Vagina (tissue), 2 donors: ENCODE data around the gene STN1. TPM values are rescaled to one million over a fixed set of nuclear protein-coding genes. Genes with fewer than 3 reads are reported as not detected.

ENCODE experiments used
- DNase-seq, 2 donors: peaks; one replicate each; pipeline ENCODE4 v3.0.0-alpha.2; 2017; ENCODE audit errors: extremely low spot score in 2 of 2
- H3K27ac ChIP-seq: fragments of 200-600 bp; sonication (generic); one replicate; pipeline ENCODE4 v1.5.1; 2019
- H3K27me3 ChIP-seq: fragments of 200-600 bp; sonication (generic); one replicate; pipeline ENCODE4 v1.5.1; 2019
- H3K36me3 ChIP-seq, 2 donors: fragments of 200-600 bp; sonication (generic); one replicate each; pipeline ENCODE4 v1.5.1; 2017 to 2019
- H3K4me1 ChIP-seq: fragments of 200-600 bp; sonication (generic); one replicate; pipeline ENCODE4 v1.5.1; 2019
- H3K4me3 ChIP-seq, 2 donors: fragments of 200-600 bp; sonication (generic); 1 replicate in 1 of 2; 2 replicates in 1 of 2; pipeline ENCODE4 v1.5.1; 2016 to 2019
- H3K9me3 ChIP-seq: fragments of 200-600 bp; sonication (generic); one replicate; pipeline ENCODE4 v1.5.1; 2019
- POLR2A ChIP-seq, 2 donors: fragments of 450-650 bp; IDR thresholded peaks; one replicate each; pipeline ENCODE4 v1.6.1; 2017; ENCODE audit warnings: antibody characterized with exemption in 2 of 2, mild to moderate bottlenecking in 2 of 2, moderate library complexity in 2 of 2
- POLR2AphosphoS5 ChIP-seq, 2 donors: sonication (generic); formaldehyde crosslinking; IDR thresholded peaks; one replicate each; pipeline ENCODE4 v1.9.0; 2017; ENCODE audit warnings: antibody characterized with exemption in 2 of 2, mild to moderate bottlenecking in 2 of 2, low read depth in 1 of 2; ENCODE audit not compliant: insufficient read depth in 1 of 2
- intact Hi-C: fragments of 100-400 bp; cut with DNase I; formaldehyde crosslinking; loops from one replicate; pipeline ENCODE4 v1.15.1; 2023
- total RNA-seq: library from RNA; depleted of rRNA; stranded (reverse); fragments of >200 nt; gene quantifications from one replicate; pipeline ENCODE4 v1.2.3, GENCODE V29; 2016
- TF ChIP-seq, protein P1 (sequence below), 3 experiments: fragments of 450-650 bp in 2 of 3; fragments of 200-600 bp in 1 of 3; sonication (generic) in 1 of 3; IDR thresholded peaks; one replicate each; pipeline ENCODE4 v1.5.1; 2017 to 2019; ENCODE audit warnings: antibody characterized with exemption in 3 of 3, mild to moderate bottlenecking in 2 of 3, moderate library complexity in 2 of 3

STN1 gene
- total RNA-seq, 1 donor from 2014 or later, result 22.3 TPM

DNA sequence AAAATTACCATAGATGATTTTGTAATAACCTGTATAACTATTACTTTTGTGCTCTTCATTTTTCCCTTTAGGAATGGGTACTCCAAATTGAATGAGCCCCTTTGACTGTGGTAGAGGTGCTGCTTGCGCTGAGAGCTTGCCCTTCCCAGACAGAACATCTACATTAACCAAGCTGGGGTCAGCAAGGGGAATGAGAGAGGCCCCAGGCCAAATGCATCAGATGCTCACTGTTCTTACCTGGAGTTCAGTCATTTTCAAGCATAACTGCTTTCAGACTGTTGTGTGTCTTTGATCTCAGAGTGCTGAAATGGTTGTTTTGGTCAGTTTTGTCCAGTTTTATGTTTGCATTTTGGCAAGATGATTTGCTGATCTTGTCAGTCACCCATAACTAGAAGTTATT lies 7.6 kb upstream of the STN1 start:
- H3K27me3 ChIP-seq, result no peaks in the 10 kb centered on the region
- H3K27ac ChIP-seq, result no peak overlapping the region
- no peak overlapping the region for H3K4me3 ChIP-seq
- no peaks in the 10 kb centered on the region for H3K4me1 ChIP-seq
- no peaks in the 10 kb centered on the region for H3K36me3 ChIP-seq
- intact Hi-C loops, result no loop called here
- DNase-seq, result no peak
- TF ChIP-seq, protein P1, sequence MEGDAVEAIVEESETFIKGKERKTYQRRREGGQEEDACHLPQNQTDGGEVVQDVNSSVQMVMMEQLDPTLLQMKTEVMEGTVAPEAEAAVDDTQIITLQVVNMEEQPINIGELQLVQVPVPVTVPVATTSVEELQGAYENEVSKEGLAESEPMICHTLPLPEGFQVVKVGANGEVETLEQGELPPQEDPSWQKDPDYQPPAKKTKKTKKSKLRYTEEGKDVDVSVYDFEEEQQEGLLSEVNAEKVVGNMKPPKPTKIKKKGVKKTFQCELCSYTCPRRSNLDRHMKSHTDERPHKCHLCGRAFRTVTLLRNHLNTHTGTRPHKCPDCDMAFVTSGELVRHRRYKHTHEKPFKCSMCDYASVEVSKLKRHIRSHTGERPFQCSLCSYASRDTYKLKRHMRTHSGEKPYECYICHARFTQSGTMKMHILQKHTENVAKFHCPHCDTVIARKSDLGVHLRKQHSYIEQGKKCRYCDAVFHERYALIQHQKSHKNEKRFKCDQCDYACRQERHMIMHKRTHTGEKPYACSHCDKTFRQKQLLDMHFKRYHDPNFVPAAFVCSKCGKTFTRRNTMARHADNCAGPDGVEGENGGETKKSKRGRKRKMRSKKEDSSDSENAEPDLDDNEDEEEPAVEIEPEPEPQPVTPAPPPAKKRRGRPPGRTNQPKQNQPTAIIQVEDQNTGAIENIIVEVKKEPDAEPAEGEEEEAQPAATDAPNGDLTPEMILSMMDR (IDR thresholded peaks at IDR 0.05), result no peak
- TF ChIP-seq POLR2A (IDR thresholded peaks at IDR 0.05), result no peak
- no peak for TF ChIP-seq POLR2AphosphoS5 (IDR thresholded peaks at IDR 0.05; ENCODE audit: insufficient read depth in 1 of 2, low read depth in 1 of 2)
- H3K9me3 ChIP-seq, result no peaks in the 10 kb centered on the region

DNA sequence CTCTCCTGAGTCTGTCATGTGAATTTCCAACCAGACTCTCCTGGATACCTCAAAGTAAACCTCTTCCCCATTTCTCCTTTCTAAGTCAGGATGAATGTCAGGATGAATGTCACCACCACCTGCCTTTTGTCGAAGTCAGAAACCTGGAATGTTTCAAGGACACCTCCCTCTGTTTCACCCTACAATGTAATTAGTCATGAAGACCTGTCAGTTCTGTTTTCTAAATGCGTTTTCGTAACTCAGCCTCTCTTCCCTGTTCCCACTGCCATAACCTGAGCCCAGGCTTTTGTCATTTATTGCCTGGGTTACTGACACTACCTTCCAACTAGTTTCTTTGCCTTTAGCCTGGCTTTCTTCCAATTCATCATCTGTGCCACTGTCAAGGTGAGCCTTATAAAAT lies 5.5 kb upstream of the STN1 start:
- Histone ChIP-seq H3K4me1 (peaks cover 7% of the 10 kb centered on the region), H3K9me3 (no peaks in the 10 kb centered on the region), H3K36me3 (no peaks in the 10 kb centered on the region), H3K27ac (no peak overlapping the region), H3K27me3 (no peaks in the 10 kb centered on the region), H3K4me3 (no peak overlapping the region)
- DNase-seq, result no peak
- TF ChIP-seq, protein P1 (IDR thresholded peaks at IDR 0.05), result no peak
- peak in 1 of 2 donors; percentile 65 for TF ChIP-seq POLR2AphosphoS5 (IDR thresholded peaks at IDR 0.05; ENCODE audit: insufficient read depth in 1 of 2, low read depth in 1 of 2)
- intact Hi-C loops, result no loop called here

DNA sequence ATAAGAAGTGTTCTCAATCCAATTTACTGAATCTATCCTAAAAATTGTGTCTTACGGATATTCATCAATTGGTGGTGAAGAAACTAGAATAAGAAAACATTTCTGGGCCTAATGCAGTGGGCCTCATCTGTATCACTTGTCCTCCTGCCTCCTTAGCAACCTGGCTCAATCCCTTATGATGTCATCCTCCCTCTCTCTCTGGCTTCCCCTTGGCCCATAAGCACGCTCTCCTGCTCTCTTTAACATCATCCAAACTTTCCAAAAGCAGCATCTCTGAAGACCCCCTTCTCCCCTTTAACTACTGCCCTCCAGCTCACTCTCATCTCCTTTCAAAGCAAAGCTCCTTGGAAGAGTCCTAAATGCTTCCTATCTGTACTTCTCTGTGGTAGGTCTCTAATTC lies 4.7 kb upstream of the STN1 start:
- H3K27me3 ChIP-seq, result no peaks in the 10 kb centered on the region
- DNase-seq, result no peak
- peaks cover 9% of the 10 kb centered on the region for H3K4me1 ChIP-seq
- no peaks in the 10 kb centered on the region for H3K9me3 ChIP-seq
- intact Hi-C loops, result no loop called here
- TF ChIP-seq POLR2AphosphoS5 (IDR thresholded peaks at IDR 0.05; ENCODE audit: insufficient read depth in 1 of 2, low read depth in 1 of 2) (no peak), POLR2A (IDR thresholded peaks at IDR 0.05) (no peak)
- TF ChIP-seq, protein P1 (IDR thresholded peaks at IDR 0.05), result no peak
- H3K27ac ChIP-seq, result no peak overlapping the region
- H3K36me3 ChIP-seq, result no peaks in the 10 kb centered on the region
- H3K4me3 ChIP-seq, result no peak overlapping the region

DNA sequence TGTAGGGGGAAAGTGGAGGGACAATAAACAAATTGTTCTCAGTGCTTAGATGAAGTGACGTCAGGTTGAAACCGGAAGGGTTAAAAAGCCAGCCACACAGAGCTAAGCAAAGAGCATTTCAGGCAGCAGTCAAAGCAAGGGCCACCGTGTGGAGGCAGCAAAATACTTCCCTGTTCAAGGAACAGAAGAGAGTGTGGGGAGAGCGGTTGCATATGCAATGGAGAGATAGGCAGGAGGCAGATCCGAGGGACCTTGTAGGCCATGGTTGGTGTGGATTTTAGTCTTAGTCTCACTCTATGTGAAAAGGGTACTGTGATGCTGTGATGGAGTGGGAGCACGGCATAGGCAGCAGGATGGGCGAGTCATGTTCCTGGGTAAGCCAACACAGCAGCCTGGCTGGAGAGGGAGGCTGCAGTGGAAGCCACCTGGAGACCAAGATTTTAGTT lies 3.8 kb upstream of the STN1 start:
- Histone ChIP-seq H3K4me1 (peaks cover 17% of the 10 kb centered on the region), H3K36me3 (no peaks in the 10 kb centered on the region), H3K27me3 (no peaks in the 10 kb centered on the region), H3K27ac (no peak overlapping the region), H3K4me3 (no peak overlapping the region), H3K9me3 (no peaks in the 10 kb centered on the region)
- DNase-seq, result no peak
- TF ChIP-seq POLR2AphosphoS5 (IDR thresholded peaks at IDR 0.05; ENCODE audit: insufficient read depth in 1 of 2, low read depth in 1 of 2) (no peak), POLR2A (IDR thresholded peaks at IDR 0.05) (no peak)
- TF ChIP-seq, protein P1 (IDR thresholded peaks at IDR 0.05), result no peak
- intact Hi-C loops, result no loop called here

DNA sequence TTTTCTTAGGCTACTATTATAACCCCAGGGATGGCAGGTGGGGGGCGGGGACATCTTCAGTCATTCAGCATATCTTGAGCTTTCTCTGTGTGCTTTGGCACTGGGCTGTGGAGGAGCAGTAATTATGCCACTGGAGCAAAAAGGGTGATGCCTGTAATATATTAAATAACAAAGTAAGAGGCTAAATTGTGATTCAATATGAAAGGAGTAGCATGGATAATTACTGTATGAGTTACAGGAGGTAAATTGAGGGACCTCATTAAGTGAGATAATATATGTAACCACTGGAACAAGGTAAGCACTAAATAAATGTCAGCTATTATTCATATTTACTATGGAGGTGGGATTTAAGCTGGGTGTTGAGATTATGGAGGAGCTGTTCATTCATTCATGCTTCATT lies 3.3 kb upstream of the STN1 start:
- peaks cover 22% of the 10 kb centered on the region for H3K4me1 ChIP-seq
- TF ChIP-seq POLR2AphosphoS5 (IDR thresholded peaks at IDR 0.05; ENCODE audit: insufficient read depth in 1 of 2, low read depth in 1 of 2), result no peak
- TF ChIP-seq POLR2A (IDR thresholded peaks at IDR 0.05), result no peak
- TF ChIP-seq, protein P1 (IDR thresholded peaks at IDR 0.05), result no peak
- no peak overlapping the region for H3K4me3 ChIP-seq
- no peaks in the 10 kb centered on the region for H3K9me3 ChIP-seq
- no peak overlapping the region for H3K27ac ChIP-seq
- H3K27me3 ChIP-seq, result no peaks in the 10 kb centered on the region
- no peaks in the 10 kb centered on the region for H3K36me3 ChIP-seq
- DNase-seq, result no peak
- intact Hi-C loops, result no loop called here
